NT2/D1 (cell line): Measurements from ENCODE around the gene ULK4.

ENCODE experiments used
- SUZ12 ChIP-seq: IDR thresholded peaks from 2 replicates; pipeline ENCODE4 v1.6.1; 2011; ENCODE audit not compliant: insufficient read length, insufficient read depth; ENCODE audit errors: extremely low read depth
- YY1 ChIP-seq: IDR thresholded peaks from 2 replicates; pipeline ENCODE4 v1.6.1; 2011; ENCODE audit not compliant: insufficient read length, insufficient read depth
- ZNF274 ChIP-seq: IDR thresholded peaks from 2 replicates; pipeline ENCODE4 v1.6.1; 2011; ENCODE audit warnings: mild to moderate bottlenecking, low read depth, low read length

DNA sequence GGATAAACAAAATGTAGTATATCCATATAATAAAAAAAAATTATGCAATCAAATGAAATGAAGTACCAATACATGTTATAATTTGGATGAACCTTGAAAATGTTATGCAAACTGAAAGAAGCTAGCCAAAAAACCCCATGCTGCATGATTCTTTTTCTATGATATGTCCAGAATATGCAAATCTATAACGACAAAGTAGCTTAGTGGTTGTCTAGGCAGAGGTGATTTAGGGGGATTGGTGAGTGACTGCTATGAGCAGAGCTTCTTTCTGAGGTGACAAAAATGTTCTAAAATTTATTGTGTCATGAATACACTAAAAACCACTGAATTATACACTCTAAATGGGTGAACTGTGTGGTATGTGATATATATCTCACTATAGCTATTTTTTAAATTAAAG lies 438.0 kb downstream of the ULK4 start:
- TF ChIP-seq YY1 (no peak), ZNF274 (no peak), SUZ12 (no peak)
